Activated CD4-positive, CD25-positive, alpha-beta regulatory T cell treated with anti-CD3 and anti-CD28 coated beads, Interleukin-2, amount 50 U/mL, for 16 hours (primary cell): ENCODE measurements around the gene ZFYVE28.

Source experiments
- DNase-seq: peaks from one replicate; pipeline ENCODE4 v3.0.0-alpha.2; 2020; ENCODE audit warnings: low read depth, low spot score

The ZFYVE28 gene

DNA sequence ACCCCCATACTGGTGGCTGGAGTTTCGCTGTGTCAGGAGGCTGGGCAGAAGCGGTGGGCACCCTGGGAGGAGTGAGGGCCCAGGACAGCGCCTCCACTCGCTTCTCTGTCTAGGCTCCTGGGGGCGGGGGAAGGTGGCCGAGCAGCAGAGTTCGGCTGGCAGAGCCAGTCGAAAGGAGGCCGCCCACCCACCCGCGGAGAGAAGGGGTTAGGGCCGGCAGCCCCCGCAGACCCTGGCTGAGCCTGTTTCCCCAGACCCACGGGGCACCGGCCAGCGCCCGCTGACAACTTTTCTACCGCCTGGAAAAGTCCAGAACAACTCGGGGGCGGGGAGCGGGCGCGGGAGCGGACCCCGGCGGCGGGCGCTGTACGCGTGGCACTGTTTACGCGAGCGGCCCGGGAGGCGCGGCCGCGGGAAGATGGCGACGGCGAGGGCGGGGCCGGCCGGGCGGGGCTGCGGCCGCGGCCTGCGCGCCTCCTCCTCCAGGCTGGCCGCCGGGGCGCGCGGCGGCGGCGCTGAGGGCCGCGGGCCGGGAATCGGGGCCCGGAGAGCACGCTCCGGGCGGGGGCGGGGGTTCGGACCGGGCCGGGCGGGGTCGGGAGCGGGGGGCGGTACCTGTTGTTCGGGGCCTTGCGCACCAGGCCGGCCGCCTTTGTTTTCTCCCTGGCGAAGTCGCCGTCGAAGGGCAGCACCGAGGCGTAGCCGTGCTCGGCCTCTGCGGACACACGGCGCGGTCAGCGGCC lies 157.2 kb downstream of the ZFYVE28 start:
- DNase-seq, result no peak

DNA sequence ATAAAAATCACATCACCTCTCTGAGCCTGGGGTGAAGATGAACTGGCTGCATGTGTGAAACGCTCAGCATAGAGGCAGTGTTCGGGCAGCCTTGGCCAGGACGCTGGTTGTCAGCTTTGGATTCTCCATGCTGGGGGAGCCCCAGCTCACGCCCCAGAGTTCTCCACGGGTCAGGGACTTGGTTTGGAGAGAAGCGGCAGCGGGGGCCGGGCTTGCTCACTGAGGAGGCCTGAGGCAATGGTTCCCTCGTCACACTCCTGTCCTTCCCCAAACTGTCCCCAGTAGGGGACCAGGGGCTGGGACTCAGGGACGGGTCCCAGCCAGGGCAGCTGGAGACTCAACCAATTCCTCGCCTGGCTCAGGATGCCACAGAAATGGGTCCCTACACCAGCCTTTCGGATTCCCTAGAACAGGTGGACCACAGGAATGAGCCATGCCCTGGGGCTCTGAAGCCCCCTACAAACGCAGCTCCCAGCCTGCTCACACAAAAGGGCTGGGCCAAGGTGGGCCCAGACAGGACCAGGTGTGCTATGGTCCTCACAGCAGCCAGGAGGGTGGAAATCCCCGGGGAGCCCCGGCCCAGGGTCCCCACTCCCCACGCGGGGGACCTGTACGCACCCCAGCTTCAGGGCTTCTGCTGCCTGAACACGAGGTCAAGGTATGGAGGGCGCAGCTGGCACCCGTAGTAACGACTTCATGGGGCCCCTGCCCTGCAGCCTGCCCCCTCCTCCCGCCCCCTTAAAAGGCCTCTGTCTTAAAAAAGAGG lies 157.9 kb downstream of the ZFYVE28 start:
- DNase-seq, result no peak

DNA sequence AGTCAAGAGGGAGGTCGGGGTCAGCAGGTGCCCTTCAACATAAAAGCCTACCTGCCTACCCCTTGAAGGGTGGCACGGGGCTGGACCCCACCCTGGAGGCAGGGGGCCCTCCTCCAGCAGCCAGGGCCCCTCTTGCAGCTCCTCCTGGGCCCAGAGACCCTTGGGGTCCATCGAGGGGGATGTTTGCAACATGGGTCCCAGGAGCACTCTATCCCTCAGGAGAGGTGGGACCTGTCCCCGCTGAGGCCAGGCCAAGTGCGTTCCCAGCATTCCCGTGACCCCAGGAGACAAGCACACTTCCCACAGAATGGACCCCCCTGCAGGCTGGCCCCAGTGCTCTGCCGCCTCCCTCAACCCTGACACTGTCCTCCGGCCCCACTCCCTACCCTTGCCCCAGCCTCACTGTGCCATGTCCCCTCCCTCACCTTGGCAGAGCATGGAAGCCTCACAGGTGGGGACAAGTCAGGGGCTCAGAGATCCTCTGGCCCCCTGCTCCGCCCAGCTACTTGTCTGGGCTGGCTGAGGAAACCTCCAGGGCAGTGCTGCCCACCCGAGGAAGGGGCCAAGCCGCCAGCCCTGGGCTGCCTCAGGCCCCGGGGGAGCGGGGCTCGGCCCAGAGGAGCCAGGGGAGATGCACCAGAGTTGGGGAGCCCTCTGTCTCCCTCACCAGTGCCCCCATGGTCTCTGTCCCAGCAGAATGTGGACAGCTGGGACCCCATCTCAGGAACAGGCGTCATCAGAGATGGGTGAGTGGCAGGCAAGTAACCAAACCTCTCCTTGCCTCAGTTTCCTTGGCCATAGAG lies 158.7 kb downstream of the ZFYVE28 start:
- no peak for DNase-seq

DNA sequence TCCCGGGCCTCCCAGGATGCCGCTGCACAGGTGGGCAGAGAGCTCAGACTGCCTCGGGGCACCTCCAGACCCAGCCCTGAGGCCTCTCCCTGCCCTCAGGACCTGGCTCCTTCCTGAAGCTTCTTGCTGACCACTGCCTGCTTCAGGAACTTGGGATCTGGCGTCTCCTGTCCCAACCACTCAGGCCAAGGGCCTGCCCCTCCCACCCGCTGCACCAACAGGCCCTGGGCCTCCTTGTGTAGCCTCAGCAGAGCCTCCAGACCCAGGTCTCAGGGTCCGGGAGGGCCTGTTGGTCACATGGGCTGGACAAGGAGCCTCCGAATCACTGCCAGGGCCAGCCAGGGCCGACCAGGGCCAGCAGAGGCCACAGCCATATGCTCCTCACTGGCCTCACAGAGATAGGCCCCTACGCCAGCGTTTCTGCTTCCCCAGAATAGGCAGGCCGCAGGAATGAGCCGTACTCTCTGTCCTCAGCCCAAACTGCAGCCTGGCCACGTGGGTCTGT lies 159.4 kb downstream of the ZFYVE28 start:
- no peak for DNase-seq

DNA sequence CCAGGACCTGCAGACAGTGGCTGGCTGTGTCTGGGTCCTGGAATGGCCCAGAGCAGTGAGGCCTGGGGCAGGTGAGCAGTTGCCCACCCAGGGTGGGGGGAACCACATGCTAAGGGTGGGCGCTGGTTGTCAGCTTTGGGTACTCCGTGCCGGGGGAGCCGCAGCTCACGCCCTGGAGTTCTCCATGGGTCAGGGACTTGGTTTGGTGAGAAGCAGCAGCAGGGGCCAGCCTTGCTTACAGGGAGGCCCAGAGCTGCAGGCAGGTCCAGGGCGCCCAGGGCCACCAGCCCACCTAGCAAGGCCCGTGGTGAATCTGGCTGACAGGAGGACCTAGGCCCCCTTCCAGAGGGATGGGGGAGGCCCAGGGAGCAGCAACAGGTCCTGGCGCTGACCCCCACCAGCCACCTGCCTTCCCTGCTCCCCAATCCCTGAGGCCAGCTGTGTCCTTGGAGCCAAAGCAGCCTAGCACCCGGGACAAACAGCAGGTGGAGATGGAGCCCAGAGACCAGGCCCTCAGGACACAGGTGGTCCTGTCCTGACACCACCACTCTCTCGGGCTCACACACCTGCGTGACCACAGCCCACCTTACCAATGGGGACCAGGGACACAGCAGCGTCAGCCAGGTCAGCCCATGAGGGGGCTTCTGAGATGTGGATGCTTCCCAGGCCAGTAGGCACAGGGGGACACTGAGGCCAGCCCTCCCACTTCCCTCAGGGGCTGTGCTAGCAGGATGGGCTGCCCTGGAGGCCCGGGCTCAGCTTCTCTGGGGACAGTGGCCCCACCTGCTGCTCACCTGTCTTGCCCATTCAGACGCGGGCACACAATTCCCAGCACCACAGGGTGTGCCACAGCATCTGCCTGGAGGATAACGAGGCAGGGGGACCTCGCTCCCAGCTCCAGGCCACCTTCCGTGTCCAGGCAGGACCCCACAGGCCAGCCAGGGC lies 160.1 kb downstream of the ZFYVE28 start:
- no peak for DNase-seq

DNA sequence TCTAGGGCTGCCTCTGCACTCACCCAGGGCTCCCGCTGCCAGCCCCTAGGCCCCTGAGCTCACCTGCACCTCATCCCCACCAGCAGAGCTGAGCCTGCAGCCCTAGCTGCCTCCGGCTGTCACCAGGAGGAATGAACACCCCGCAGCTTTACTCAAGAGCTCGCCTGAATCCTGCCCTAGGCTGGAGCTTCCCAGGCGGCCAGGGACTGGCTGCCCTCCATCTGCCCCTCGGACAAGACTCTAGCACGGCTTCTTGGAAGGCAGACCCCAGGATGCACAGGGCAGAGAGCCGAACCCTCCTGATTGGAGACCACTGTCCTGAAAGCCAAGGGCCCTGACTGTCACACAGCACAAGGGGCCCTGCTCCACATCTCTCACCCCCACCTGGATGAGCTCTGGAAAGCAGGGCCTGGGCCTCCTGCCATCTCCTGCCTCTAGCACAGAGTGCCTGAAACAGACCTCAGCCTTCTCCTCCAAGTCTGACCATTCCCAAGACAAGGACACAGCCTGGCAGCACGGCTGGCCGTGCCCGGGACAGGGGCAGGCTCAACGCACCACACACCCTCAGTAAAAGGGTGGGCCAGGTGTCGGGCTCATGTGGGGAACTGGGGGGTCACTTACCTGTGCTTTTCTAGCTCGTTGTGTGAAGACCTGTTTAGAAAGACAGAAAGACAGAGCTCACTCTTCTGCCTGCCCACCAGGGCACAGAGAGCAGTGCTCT lies 160.9 kb downstream of the ZFYVE28 start:
- no peak for DNase-seq

DNA sequence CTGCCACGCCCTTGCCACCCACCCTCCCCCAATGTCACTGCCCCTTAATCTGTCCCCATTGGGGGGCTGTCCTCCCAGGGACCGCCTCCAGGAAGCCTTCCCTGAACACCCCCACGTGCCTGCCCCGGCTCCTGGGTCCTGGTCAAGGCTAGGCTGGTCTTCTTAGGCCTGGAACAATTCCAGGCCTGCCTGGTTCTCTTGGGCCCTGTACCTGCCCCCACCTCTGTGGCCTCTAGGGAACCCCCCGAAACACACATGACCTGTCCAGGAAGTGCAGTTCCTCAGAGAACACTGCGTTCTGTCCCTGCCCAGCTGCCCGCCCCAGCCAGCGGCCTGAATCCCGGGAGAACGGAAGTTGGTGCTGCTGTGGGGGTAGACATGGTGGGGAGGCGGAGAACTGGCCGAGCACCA lies 161.7 kb downstream of the ZFYVE28 start:
- no peak for DNase-seq

DNA sequence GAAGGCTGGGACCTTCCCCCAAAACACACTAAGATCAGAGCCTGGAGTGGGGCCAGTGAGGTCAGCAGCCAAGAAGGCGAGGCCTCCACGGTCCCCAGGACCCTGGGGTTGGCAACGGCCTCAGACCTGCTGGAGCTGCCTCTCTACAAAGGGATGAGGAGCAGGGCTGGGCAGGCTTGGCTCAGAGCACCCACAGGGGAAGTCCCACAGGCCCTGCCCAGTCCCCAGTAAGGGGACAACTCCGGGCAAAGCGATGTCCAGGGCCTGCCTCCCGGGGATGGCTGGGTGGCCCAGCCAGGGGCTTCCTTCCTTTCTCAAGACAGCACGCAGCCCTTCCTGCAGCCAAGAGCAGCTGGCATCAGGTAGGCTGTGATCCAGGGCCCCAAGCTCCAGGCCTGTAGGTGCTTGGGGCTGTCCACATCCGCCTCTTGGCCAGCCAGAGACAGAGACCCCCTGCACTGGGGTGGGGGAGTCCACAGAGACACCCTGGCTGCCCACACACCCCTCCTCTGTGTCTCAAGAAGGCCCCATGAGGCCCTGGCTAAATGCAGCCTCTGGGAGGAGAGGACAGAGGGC lies 162.2 kb downstream of the ZFYVE28 start:
- DNase-seq, result no peak

DNA sequence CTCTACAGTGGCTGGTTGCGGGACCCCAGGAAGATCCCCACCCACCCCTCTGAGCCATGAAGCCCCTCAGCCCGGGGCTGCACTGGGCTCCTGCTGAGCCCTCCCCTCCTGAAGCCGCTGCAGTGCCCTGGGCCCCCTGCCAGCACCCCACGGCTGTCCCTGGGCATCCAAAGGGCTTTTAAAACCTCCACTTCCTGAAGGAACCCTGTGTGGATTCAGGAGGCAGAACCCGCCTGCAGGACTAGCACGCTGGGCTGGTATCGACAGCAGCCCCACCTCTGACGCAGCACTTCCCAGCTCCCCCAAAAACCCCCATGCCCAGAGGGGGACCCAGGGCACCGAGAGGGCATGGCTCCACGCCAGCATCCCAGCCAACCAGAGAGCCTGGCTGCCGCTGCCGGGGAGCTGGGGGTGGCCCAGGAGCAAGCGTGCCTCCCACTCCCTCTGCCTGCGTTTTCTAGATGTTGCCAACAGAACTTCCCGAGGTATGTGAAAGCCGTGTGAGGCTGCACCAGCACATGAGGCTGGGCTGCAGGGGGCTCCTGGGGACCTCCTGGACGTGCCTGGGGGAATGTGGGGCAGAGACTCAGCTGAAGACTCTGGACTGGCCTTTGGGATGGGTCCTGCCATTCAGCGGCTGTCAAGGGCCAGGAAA lies 162.8 kb downstream of the ZFYVE28 start:
- no peak for DNase-seq

DNA sequence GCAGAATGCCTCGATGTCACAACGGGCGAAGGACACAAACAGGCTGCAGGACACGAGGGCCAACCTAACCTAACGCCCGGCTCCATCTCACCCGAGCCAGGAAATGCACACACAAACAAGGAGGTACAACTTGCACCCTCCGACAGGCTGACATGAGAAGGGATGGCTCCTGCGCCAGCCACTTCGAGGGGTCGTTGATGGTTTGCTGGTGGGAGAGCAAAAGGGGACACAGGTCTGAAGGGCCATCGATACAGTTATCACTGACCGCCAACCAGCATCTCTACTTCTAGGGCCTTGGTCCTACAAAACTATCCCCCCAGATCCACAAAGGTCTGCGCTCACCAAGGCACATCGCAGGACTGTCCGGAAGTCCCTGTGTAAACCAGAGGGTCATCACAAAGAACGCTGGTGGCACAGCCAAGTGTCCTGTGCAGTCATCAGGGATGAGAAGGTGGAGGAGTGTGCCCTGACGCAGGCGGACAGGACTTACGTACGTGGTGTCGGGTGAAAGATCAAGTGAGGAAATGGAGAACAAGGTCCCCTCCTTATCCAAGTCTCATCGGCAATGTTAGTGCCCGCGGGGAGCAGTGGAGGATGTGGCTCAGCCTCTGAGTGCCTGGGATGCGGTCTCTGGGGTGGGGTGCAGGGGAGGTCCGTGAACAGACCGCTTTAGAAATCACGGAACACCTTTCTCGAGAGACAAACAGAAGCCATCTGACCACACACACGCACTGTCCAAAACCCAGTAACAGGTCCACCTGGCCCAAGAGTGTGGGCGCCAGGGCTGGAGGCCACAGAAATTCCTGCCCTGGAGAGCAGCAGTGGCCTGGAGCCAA lies 163.6 kb downstream of the ZFYVE28 start:
- DNase-seq, result no peak

DNA sequence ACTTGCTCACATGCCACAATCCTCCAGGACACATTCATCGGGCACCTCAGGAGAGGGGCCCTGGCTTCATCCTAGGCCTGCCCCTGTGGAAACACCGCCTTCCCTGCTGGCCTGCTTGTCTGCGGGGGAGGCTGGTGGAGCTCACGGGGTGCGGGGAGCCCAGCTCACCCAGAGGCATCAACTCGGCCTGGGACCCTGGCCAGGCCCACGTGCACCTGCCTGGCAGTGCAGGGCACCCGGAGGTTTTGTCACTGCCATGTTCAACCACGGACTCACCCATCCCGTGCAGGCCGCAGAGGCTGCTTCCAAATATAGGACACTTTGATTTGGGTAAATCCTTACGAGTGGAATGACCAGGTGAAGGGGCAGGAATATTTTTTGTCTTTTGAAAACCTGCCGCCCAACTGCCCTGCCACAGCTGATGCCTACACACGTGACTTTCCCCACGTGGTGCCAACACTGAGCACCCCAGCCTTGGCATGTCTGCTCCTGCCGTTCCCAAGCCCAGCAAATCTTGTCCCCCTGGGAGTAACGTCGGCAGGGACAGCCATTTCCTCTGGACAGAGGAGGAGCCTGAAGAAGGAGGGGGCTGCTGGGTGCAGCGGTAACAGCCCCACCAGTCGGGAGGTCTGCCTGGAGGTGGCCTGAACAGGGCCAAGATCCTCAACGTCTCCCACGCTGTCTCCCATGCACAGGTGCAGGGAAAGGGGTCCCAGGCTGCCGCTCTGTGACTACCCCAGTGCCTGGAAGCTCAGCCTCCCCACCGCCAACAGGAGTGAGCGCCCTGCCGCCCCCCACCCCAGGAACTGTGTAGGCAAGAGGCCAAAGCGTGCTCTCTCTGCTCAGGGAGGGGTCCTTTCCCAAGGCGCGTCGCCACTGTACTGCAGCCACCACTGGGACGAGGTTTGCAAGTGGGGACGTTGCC lies 165.0 kb downstream of the ZFYVE28 start:
- no peak for DNase-seq

DNA sequence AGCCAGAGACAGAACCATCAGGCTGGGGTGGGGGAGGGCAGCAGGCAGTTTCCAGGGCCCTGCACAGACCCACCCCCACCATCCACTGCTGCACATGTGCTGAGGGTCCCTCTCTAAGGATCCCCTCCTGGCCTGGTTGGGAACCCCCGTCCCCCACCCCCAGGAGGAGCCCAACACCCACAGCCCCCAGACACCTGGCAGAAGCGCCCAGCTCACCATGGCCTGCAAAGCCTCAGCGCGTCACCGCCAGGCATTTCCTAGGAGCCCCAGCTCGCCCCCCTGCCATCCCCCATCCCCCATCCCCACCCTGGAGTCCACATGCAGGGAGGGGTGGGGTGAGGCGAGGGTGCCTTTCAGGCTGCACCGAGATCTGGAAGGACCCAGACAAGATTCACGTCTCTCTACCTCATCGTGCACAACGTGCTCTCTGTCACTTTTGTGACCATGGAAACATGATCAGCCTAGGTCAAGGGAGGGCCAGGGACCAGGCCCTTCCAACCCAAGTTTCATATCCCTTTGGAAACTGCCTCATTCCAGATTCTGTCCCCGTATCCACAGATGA lies 165.8 kb downstream of the ZFYVE28 start:
- DNase-seq, result no peak

DNA sequence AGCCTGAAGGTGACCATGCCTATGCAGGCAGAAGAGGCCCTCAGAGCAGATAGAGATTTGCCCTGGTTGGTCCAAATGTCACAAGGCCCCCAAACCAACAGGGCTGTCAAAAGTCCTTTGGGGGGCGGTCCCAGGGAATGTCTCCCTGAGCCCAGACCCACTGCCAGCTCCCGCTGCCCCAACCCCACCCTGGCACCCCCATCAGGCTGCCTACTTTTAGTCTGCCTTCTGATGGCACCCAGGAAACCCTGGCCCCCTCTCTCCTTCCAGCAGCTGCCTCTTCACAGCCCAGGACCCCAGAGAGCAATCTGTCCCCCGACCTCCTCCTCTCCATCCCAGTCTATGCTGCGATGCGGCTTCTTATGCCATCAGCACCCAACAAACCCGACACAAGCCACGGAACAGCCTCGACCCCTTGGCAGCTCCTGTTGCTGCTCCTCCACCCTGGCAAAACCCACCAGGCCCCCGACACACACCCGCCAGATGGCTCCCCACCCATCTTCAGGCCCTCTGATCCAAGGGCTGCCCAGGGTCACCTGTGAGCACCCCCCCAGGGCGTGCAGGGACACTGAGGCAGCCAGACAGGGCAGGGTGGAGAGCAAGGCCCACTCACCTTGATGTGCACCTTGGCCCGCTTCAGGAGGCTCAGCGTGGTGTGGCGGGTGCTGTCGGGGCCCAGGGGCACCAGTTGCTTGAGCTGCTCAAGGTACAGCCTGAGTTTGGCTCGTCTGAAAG lies 166.5 kb downstream of the ZFYVE28 start:
- DNase-seq, result no peak

DNA sequence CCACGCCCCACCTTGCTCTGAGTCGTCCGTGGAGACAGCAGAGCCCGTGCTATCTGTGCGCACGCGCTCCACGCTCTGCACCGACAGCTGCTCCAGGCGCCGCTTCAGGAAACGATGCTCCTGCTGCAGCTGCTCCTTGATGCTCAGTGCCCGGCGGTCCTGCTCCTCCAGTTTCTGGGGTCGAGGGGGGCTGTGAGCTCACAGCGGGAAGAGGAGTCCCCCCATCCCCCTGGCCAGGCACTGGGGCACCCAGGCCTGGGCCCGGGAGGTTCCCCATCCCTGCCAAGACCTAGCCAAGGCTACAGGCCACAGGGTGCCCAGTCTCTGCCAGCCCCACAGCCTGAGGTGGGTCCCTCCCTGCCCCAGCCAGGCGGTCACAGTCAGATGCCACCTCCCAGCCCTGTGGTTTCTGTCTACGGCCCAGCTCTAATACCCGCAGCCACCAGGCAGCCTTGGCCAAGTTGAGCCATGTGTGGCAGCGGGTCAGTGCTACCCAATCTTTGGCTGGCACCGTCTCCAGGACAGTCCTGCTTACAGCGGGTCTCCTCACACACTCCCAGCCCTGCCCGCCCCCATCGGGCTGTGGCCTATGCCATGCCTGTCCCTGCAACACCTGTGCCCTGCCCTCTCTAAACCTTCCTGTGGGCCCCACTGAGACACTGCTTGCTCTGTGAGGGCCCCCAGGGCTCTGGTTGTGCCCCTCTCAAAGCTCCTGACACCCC lies 167.2 kb downstream of the ZFYVE28 start:
- DNase-seq, result no peak

DNA sequence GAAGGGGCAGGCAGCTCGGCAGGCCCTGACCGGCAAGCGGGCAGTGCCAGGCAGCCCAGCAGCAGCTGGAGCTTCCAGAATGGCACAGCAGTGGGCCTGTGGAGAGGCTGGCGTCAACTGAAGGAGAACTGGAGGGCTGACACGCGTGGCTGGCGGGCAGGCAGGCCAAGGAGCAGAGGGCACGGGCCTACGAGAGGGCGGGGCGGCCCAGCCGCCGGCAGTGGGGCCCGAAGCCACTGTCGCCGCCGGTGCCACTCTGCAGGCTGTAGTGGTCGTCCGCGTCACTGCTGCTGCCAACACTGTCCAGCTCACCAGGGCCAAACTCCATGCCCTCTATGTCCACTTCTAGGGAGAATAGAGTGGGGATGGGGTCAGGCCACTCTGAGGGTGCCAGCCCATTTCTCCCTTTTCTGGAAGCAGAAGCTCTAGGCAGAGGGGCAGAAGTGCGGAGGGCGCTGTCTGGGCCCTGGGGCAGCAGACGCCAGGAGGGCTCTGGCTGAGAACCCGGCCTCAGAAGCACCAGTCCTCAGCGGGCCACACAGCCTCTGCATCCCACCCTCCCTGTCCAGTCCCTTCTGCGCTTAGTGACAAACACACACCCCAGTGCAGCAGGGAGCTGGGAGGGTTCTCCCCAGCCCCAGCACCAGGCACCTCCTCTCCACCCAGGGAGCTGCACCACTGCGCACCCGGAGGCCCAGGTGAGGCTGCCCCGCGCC lies 167.9 kb downstream of the ZFYVE28 start:
- no peak for DNase-seq
